DND-41 (cell line): ENCODE data around the gene TMEM45A.

Experiments
- EZH2 ChIP-seq: IDR thresholded peaks from 3 replicates; pipeline ENCODE4 v1.6.1; 2012; ENCODE audit warnings: borderline replicate concordance, low read depth, mild to moderate bottlenecking, moderate library complexity, low read length, inconsistent platforms; ENCODE audit not compliant: severe bottlenecking
- TF ChIP-seq, protein P1 (sequence below): IDR thresholded peaks from 2 replicates; pipeline ENCODE4 v1.5.1; 2012; ENCODE audit warnings: borderline replicate concordance, low read length, moderate library complexity, mild to moderate bottlenecking; ENCODE audit not compliant: poor library complexity, severe bottlenecking; ENCODE audit errors: extremely low read depth

DNA sequence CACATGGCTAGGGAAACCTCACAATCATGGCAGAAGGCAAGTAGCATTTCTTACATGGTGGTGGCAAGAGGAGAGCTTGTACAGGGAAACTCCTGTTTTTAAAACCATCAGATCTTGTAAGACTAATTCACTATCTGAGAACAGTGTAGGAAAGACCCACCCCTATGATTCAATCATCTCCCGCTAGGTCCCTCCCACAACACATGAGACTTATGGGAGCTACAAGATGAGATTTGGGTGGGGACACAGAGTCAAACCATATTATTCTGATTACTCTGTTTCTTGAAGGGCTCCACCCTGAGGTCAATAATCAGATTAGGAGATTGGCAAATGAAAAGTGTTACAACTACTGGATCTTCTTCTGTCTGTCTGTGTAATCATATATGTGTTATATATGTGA lies 21.5 kb upstream of the TMEM45A start:
- TF ChIP-seq, protein P1, sequence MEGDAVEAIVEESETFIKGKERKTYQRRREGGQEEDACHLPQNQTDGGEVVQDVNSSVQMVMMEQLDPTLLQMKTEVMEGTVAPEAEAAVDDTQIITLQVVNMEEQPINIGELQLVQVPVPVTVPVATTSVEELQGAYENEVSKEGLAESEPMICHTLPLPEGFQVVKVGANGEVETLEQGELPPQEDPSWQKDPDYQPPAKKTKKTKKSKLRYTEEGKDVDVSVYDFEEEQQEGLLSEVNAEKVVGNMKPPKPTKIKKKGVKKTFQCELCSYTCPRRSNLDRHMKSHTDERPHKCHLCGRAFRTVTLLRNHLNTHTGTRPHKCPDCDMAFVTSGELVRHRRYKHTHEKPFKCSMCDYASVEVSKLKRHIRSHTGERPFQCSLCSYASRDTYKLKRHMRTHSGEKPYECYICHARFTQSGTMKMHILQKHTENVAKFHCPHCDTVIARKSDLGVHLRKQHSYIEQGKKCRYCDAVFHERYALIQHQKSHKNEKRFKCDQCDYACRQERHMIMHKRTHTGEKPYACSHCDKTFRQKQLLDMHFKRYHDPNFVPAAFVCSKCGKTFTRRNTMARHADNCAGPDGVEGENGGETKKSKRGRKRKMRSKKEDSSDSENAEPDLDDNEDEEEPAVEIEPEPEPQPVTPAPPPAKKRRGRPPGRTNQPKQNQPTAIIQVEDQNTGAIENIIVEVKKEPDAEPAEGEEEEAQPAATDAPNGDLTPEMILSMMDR = no peak
- TF ChIP-seq EZH2 = no peak
